ENCODE results near the gene ITLN2. TPM values are rescaled to one million over a fixed set of nuclear protein-coding genes. Genes with fewer than 3 reads are reported as not detected.
"Not testable (repeated sequence)": the region's sequence is repeated elsewhere in the genome, so short reads cannot be mapped to it uniquely, and the experiment has no call there.

Gene ITLN2
- total RNA-seq, 2 donors from 2014 or later, result 2.0 to 6.3 TPM

GRCh38 chr1:160935527-160936258 lies 18.9 kb downstream of the ITLN2 start:
- Histone ChIP-seq H3K4me1 (no peaks in the 10 kb centered on the region), H3K36me3 (no peaks in the 10 kb centered on the region), H3K9me3 (no peaks in the 10 kb centered on the region), H3K4me3 (no peak overlapping the region), H3K27me3 (no peaks in the 10 kb centered on the region), H3K27ac (no peak overlapping the region)
- peak; percentile 53 for DNase-seq (ENCODE audit: low spot score)
- no peak for TF ChIP-seq CTCF (IDR thresholded peaks at IDR 0.05)

GRCh38 chr1:160933305-160933704 lies 21.3 kb downstream of the ITLN2 start:
- DNase-seq (ENCODE audit: low spot score); H3K36me3 ChIP-seq: not testable (repeated sequence)

DNA sequence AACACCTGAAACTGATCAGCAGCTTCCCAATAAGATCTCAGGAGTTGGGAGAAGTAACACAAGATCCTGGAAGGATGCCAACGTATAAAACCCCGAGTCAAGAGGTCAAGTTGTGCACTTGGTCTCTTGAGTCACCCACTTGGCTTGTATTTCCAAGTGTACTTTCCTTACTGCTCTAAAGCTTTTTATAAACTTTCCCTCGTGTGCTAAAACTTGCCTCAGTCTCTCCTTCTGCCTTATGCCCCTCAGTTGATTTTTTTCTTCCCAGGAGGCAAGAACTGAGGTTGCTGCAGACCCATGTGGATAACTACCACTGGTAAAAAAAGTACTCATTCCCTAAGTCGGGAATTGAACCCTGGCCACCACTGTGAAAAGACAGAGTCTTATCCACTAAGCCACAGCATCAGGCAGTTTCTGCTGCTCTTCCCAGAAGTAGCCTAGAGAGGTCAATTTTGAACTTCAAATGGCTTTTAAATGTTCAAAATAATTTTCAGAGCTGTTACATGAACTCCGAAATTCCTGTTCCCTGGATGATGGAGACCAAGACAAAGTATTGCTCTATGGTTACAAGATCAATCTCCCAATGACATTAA lies 28.9 kb downstream of the ITLN2 start:
- no peak overlapping the region for H3K4me3 ChIP-seq
- no peaks in the 10 kb centered on the region for H3K36me3 ChIP-seq
- H3K27ac ChIP-seq, result no peak overlapping the region
- no peak for TF ChIP-seq CTCF (IDR thresholded peaks at IDR 0.05)
- H3K4me1 ChIP-seq, result no peaks in the 10 kb centered on the region
- no peak for DNase-seq (ENCODE audit: low spot score)
- peaks cover 0 to 13% of the 10 kb centered on the region in 2 donors for H3K9me3 ChIP-seq
- H3K27me3 ChIP-seq, result no peaks in the 10 kb centered on the region

More at GRCh38 chr1:160933305-160933704, 21.3 kb downstream of the ITLN2 start:
- H3K27ac ChIP-seq, H3K9me3 ChIP-seq, H3K4me1 ChIP-seq, H3K4me3 ChIP-seq, H3K27me3 ChIP-seq: not testable (repeated sequence)

DNA sequence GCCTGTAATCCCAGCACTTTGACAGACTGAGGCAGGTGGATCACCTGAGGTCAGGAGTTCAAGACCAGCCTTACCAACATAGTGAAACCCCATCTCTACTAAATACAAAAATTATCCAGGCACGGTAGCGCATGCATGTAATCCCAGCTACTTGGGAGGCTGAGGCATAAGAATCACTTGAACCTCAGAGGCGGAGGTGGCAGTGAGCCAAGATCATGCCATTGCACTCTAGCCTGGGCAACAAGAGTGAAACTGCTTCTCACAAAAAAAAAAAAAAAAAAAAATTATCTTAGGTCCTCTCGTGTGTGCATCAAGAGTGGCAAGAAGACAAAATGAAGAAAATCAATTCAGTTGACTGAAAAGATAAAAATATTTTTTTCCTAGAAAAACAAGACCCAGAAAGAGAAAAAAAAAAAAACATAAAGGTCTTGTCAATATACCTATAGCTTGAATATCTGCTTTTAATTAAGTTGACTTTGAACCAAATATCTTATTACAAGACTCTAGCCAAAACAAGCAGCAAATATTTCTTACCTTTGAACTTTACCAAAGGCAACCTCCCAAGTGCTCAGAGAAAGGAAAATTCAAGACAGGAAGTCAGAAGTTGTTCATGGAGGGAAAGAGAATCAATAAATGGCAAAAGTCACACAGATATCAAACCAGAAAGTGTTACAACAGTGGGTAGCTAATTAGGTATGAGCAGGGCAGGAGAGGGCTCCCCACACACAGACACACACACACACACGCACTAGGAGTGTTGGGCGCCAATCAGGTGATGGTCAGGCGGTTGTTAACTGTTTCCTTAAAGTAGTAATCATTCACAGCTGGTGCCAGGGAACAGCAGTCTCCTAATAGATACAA lies 29.6 kb downstream of the ITLN2 start:
- DNase-seq (ENCODE audit: low spot score), result no peak
- Histone ChIP-seq H3K36me3 (no peaks in the 10 kb centered on the region), H3K4me1 (no peaks in the 10 kb centered on the region), H3K27me3 (no peaks in the 10 kb centered on the region), H3K9me3 (peaks cover 0 to 13% of the 10 kb centered on the region in 2 donors), H3K4me3 (no peak overlapping the region), H3K27ac (no peak overlapping the region)
- TF ChIP-seq CTCF (IDR thresholded peaks at IDR 0.05), result no peak

- H3K36me3 ChIP-seq, result no peaks in the 10 kb centered on the region
- no peak overlapping the region for H3K4me3 ChIP-seq
- H3K4me1 ChIP-seq, result peaks cover 0 to 4% of the 10 kb centered on the region in 2 donors
- no peaks in the 10 kb centered on the region for H3K9me3 ChIP-seq
- no peak for DNase-seq (ENCODE audit: low spot score)
- TF ChIP-seq CTCF (IDR thresholded peaks at IDR 0.05), result no peak
- no peak overlapping the region for H3K27ac ChIP-seq
- no peaks in the 10 kb centered on the region for H3K27me3 ChIP-seq
These were observed 37.9 kb downstream of the ITLN2 start for GRCh38 chr1:160916666-160917065.

- H3K27ac ChIP-seq; H3K4me3 ChIP-seq; H3K9me3 ChIP-seq; H3K36me3 ChIP-seq; H3K27me3 ChIP-seq; DNase-seq (ENCODE audit: low spot score): not testable (repeated sequence)
- H3K4me1 ChIP-seq, result peaks cover 0 to 13% of the 10 kb centered on the region in 2 donors
These were observed 41.4 kb downstream of the ITLN2 start for GRCh38 chr1:160913229-160913628.
